ENCODE measurements around the gene PIP4P1. TPM values are rescaled to one million over a fixed set of nuclear protein-coding genes. Genes with fewer than 3 reads are reported as not detected.

The PIP4P1 gene
- total and polyA plus RNA-seq, 2 of the 8 experiments (the other 6 are each of a cell fraction or from before 2014, with no cell fraction given): 29.5 to 60.0 TPM

- peak; percentile 69 for TF ChIP-seq TAF7 (optimal IDR thresholded peaks at IDR 0.05; ENCODE audit: borderline replicate concordance, low read depth, low read length)
- TF ChIP-seq SP4 (IDR thresholded peaks at IDR 0.05; ENCODE audit: low read length): peak; percentile 34; the same call in 1 of the 2 replicates
- no peak for TF ChIP-seq POU5F1 (IDR thresholded peaks at IDR 0.05; ENCODE audit: low read depth, low read length)
- TF ChIP-seq SIX5 (IDR thresholded peaks at IDR 0.05; ENCODE audit: low read depth, low read length): no peak
- TF ChIP-seq POLR2A (IDR thresholded peaks at IDR 0.05; ENCODE audit: control extremely low read depth in 1 of 2, low read depth in 2 of 2, low read length in 2 of 2): peak; percentile 71 to 80
- TF ChIP-seq EP300 (IDR thresholded peaks at IDR 0.05; ENCODE audit: borderline replicate concordance in 1 of 2, low read depth in 2 of 2, low read length in 2 of 2): no peak
- TF ChIP-seq CEBPB (IDR thresholded peaks at IDR 0.05; ENCODE audit: low read depth, low read length): peak; percentile 65; the same call in 1 of the 2 replicates
- TF ChIP-seq ASH2L (IDR thresholded peaks at IDR 0.05; ENCODE audit: low read length): peak; percentile 81
- TF ChIP-seq, protein P1, sequence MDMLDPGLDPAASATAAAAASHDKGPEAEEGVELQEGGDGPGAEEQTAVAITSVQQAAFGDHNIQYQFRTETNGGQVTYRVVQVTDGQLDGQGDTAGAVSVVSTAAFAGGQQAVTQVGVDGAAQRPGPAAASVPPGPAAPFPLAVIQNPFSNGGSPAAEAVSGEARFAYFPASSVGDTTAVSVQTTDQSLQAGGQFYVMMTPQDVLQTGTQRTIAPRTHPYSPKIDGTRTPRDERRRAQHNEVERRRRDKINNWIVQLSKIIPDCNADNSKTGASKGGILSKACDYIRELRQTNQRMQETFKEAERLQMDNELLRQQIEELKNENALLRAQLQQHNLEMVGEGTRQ (IDR thresholded peaks at IDR 0.05; ENCODE audit: low read length): peak; percentile 99
Observed at GRCh38 chr14:20461225-20462141, at the start of gene PIP4P1 (continued).
